Fibroblast of lung (primary cell): ENCODE data around the gene PNMA6E.

Experiments
- EZH2 ChIP-seq: IDR thresholded peaks from 2 replicates; pipeline ENCODE4 v1.5.1; 2012; ENCODE audit warnings: low read length, control low read depth, mild to moderate bottlenecking; ENCODE audit errors: missing control alignments
- TF ChIP-seq, protein P1 (sequence below), 2 donors: IDR thresholded peaks in 1 of 2; conservative IDR thresholded peaks in 1 of 2; 1 replicate in 1 of 2; 2 replicates in 1 of 2; pipeline ENCODE4 v1.5.1; 2011 to 2012; ENCODE audit warnings: low read length in 2 of 2, control low read depth in 1 of 2, inconsistent platforms in 1 of 2, low read depth in 1 of 2, mild to moderate bottlenecking in 1 of 2

DNA sequence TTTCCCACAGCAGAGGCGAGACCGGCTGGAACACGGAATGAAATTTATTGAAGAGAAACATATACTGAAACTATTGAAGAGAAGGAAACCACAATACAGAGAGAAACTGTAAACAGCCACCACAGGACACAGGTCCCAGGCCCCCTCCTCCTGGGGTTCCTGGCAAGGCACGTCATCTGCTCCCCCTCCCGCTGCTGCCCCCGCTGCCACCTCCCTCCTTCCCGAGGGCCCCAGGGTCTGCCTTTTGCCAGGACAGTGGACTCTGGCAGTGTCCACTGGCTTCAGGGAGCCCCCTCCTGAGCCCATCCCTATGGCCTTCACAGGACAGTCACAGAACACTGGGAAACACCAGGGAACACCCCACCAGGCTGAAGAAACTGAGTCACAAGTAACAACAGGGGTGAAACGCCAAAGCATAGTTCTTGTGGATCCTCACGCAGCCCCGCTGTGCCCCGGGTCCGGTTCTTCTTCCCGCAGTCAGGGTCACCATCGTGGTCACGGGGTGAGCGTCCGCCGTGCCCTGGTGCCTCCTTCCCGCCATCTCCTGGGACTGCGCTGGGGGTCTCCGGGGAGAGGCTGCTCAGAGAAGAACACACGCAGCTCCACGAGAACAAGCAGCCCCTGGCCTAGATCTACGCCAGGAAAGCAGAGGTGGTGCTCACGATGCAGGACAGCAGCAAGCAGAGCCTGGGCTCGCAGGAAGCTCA lies 5.4 kb downstream of the PNMA6E start:
- TF ChIP-seq, protein P1, sequence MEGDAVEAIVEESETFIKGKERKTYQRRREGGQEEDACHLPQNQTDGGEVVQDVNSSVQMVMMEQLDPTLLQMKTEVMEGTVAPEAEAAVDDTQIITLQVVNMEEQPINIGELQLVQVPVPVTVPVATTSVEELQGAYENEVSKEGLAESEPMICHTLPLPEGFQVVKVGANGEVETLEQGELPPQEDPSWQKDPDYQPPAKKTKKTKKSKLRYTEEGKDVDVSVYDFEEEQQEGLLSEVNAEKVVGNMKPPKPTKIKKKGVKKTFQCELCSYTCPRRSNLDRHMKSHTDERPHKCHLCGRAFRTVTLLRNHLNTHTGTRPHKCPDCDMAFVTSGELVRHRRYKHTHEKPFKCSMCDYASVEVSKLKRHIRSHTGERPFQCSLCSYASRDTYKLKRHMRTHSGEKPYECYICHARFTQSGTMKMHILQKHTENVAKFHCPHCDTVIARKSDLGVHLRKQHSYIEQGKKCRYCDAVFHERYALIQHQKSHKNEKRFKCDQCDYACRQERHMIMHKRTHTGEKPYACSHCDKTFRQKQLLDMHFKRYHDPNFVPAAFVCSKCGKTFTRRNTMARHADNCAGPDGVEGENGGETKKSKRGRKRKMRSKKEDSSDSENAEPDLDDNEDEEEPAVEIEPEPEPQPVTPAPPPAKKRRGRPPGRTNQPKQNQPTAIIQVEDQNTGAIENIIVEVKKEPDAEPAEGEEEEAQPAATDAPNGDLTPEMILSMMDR (conservative IDR thresholded peaks at IDR 0.05 in 1 of 2, IDR thresholded peaks at IDR 0.05 in 1 of 2; ENCODE audit: low read depth in 1 of 2, low read length in 2 of 2), result no peak
- TF ChIP-seq EZH2, result no peak
